Measurements from ENCODE around the gene PWWP2A.

DNA sequence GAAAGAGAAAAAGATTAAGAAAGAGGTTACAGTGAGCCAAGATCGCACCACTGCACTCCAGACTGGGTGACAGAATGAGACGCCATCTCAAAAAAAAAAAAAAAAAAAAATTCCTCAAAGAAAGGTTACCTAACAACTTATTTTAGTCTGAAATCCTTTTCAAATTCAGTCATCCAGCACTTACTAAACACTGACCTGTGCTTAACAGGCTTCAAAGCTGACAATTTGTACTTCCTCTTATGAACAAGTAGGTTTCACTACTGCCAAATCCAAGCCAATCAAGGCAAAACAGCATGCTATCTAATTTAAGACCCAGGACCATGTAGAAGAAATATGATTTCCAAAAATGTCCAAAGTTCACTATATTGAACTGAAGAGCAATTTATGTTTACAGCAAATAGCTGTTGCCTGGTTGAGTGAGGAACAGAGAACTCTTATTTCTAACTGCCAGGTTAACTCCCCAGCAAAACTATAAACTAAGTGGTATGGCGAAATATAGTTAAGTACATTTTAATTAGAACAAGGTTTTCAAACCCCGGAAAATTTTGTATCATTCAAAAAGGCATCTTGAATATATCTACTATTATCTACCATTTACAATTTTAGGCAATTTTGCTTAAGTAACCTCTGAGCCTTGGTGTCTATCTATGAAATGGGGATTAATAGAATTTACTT, 13.4 kb downstream of the PWWP2A start:
- no peak for TF ChIP-seq TAF1 (IDR thresholded peaks at IDR 0.05; ENCODE audit: borderline replicate concordance, low read depth, low read length)
- TF ChIP-seq POLR2A (IDR thresholded peaks at IDR 0.05; ENCODE audit: low read depth, low read length): no peak
